GM23248 (cell line): Measurements from ENCODE around the gene CRISPLD2.

Experiments
- EZH2 ChIP-seq: fragments of 200-600 bp; sonication (generic); IDR thresholded peaks from 2 replicates; pipeline ENCODE4 v1.6.1; 2018; ENCODE audit warnings: antibody characterized with exemption, mild to moderate bottlenecking; ENCODE audit not compliant: insufficient read depth, poor library complexity, severe bottlenecking
- EZH2phosphoT487 ChIP-seq: fragments of 200-600 bp; sonication (generic); IDR thresholded peaks from 2 replicates; pipeline ENCODE4 v1.6.1; 2018; ENCODE audit warnings: antibody characterized with exemption, moderate library complexity, mild to moderate bottlenecking, low read depth; ENCODE audit not compliant: insufficient read depth

- no peak for TF ChIP-seq EZH2
- no peak for TF ChIP-seq EZH2phosphoT487
These were observed 669 bp upstream of the CRISPLD2 start for GRCh38 chr16:84818989-84819643.
